ENCODE results near the gene CDA. TPM values are rescaled to one million over a fixed set of nuclear protein-coding genes. Genes with fewer than 3 reads are reported as not detected.

The CDA gene
- total and polyA plus RNA-seq, 9 of the 15 experiments (the other 6 are each of a cell fraction or from before 2014, with no cell fraction given) = not detected

DNA sequence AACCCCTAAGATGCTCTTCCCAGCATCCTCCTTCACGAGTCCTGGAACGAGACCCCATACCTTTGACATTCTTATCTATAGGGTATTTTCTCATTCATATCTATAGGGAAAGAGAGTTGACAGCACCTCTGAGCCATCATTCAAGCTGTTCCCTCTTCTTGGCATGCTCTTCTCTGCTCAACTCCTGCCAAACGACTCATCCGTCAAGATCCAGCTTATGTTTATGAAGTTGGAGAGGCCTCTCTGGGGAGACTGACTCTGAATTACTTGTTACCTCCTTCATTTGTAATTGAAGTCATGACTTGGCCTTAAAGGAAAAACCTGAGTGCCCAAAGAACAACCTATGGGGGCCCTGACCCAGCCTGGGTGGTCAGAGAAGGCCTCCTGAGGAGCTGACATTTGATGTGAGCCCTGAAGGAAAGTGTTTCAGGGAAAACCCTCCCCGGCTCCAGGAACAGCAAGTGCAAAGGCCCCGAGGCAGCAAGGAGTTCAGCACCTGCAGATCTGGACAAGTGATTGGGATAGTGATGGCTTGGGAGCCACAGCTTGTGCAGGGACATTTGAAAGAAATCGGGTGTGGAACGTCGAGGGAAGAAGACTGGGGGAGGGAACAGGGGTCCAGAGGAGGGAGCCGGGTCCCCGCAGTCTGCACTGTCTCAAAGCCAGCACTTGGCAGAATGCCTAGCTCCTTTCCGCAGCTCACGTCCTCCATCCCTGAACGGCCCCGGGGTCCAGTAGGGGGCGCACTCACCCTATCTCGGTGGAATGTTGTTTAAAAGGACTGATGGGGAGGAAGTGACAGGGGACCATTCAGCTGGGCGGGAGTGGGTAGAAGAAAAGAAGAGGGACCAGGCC, 14.0 kb upstream of the CDA start (continued):
- TF ChIP-seq, protein P1, sequence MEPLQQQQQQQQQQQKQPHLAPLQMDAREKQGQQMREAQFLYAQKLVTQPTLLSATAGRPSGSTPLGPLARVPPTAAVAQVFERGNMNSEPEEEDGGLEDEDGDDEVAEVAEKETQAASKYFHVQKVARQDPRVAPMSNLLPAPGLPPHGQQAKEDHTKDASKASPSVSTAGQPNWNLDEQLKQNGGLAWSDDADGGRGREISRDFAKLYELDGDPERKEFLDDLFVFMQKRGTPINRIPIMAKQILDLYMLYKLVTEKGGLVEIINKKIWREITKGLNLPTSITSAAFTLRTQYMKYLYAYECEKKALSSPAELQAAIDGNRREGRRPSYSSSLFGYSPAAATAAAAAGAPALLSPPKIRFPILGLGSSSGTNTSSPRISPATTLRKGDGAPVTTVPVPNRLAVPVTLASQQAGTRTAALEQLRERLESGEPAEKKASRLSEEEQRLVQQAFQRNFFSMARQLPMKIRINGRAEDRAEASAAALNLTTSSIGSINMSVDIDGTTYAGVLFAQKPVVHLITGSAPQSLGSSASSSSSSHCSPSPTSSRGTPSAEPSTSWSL (CRISPR knock-in tag; IDR thresholded peaks at IDR 0.05; ENCODE audit: borderline replicate concordance) = no peak
- TF ChIP-seq MEIS2 (IDR thresholded peaks at IDR 0.05; ENCODE audit: partially characterized antibody) = peak; percentile 61
- TF ChIP-seq ZNF766 (CRISPR knock-in tag; conservative IDR thresholded peaks at IDR 0.05) = no peak
- no peak for TF ChIP-seq U2AF2 (optimal IDR thresholded peaks at IDR 0.05; ENCODE audit: low read depth, low read length)
- no peak for TF ChIP-seq PHTF2 (CRISPR knock-in tag; IDR thresholded peaks at IDR 0.05)
- TF ChIP-seq SP1 (CRISPR knock-in tag; IDR thresholded peaks at IDR 0.05) = no peak
- TF ChIP-seq SNIP1 (IDR thresholded peaks at IDR 0.05; ENCODE audit: low read depth) = no peak
- TF ChIP-seq CEBPB (tag; IDR thresholded peaks at IDR 0.05) = no peak
- TF ChIP-seq, protein P2, sequence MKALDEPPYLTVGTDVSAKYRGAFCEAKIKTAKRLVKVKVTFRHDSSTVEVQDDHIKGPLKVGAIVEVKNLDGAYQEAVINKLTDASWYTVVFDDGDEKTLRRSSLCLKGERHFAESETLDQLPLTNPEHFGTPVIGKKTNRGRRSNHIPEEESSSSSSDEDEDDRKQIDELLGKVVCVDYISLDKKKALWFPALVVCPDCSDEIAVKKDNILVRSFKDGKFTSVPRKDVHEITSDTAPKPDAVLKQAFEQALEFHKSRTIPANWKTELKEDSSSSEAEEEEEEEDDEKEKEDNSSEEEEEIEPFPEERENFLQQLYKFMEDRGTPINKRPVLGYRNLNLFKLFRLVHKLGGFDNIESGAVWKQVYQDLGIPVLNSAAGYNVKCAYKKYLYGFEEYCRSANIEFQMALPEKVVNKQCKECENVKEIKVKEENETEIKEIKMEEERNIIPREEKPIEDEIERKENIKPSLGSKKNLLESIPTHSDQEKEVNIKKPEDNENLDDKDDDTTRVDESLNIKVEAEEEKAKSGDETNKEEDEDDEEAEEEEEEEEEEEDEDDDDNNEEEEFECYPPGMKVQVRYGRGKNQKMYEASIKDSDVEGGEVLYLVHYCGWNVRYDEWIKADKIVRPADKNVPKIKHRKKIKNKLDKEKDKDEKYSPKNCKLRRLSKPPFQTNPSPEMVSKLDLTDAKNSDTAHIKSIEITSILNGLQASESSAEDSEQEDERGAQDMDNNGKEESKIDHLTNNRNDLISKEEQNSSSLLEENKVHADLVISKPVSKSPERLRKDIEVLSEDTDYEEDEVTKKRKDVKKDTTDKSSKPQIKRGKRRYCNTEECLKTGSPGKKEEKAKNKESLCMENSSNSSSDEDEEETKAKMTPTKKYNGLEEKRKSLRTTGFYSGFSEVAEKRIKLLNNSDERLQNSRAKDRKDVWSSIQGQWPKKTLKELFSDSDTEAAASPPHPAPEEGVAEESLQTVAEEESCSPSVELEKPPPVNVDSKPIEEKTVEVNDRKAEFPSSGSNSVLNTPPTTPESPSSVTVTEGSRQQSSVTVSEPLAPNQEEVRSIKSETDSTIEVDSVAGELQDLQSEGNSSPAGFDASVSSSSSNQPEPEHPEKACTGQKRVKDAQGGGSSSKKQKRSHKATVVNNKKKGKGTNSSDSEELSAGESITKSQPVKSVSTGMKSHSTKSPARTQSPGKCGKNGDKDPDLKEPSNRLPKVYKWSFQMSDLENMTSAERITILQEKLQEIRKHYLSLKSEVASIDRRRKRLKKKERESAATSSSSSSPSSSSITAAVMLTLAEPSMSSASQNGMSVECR (CRISPR knock-in tag; IDR thresholded peaks at IDR 0.05) = no peak
- TF ChIP-seq, protein P3, sequence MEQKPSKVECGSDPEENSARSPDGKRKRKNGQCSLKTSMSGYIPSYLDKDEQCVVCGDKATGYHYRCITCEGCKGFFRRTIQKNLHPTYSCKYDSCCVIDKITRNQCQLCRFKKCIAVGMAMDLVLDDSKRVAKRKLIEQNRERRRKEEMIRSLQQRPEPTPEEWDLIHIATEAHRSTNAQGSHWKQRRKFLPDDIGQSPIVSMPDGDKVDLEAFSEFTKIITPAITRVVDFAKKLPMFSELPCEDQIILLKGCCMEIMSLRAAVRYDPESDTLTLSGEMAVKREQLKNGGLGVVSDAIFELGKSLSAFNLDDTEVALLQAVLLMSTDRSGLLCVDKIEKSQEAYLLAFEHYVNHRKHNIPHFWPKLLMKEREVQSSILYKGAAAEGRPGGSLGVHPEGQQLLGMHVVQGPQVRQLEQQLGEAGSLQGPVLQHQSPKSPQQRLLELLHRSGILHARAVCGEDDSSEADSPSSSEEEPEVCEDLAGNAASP (IDR thresholded peaks at IDR 0.05) = no peak
- TF ChIP-seq, protein P4, sequence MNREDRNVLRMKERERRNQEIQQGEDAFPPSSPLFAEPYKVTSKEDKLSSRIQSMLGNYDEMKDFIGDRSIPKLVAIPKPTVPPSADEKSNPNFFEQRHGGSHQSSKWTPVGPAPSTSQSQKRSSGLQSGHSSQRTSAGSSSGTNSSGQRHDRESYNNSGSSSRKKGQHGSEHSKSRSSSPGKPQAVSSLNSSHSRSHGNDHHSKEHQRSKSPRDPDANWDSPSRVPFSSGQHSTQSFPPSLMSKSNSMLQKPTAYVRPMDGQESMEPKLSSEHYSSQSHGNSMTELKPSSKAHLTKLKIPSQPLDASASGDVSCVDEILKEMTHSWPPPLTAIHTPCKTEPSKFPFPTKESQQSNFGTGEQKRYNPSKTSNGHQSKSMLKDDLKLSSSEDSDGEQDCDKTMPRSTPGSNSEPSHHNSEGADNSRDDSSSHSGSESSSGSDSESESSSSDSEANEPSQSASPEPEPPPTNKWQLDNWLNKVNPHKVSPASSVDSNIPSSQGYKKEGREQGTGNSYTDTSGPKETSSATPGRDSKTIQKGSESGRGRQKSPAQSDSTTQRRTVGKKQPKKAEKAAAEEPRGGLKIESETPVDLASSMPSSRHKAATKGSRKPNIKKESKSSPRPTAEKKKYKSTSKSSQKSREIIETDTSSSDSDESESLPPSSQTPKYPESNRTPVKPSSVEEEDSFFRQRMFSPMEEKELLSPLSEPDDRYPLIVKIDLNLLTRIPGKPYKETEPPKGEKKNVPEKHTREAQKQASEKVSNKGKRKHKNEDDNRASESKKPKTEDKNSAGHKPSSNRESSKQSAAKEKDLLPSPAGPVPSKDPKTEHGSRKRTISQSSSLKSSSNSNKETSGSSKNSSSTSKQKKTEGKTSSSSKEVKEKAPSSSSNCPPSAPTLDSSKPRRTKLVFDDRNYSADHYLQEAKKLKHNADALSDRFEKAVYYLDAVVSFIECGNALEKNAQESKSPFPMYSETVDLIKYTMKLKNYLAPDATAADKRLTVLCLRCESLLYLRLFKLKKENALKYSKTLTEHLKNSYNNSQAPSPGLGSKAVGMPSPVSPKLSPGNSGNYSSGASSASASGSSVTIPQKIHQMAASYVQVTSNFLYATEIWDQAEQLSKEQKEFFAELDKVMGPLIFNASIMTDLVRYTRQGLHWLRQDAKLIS (CRISPR knock-in tag; IDR thresholded peaks at IDR 0.05) = no peak
- no peak for TF ChIP-seq TAF15 (IDR thresholded peaks at IDR 0.05; ENCODE audit: low read depth, low read length)
- TF ChIP-seq ETV6 (IDR thresholded peaks at IDR 0.05; ENCODE audit: borderline replicate concordance in 1 of 2, low read depth in 2 of 2, low read length in 1 of 2) = no peak
- TF ChIP-seq ETV6 (CRISPR knock-in tag; IDR thresholded peaks at IDR 0.05; ENCODE audit: borderline replicate concordance) = no peak
- no peak for TF ChIP-seq SLC30A9 (CRISPR knock-in tag; IDR thresholded peaks at IDR 0.05)
